A673 (cell line): ENCODE results near the gene ZNF527. TPM values are rescaled to one million over a fixed set of nuclear protein-coding genes. Genes with fewer than 3 reads are reported as not detected.

Experiments used
- Bru-seq: library from RNA; stranded (reverse); fragments of 400-500 nt; gene quantifications from one replicate; lab custom pipeline; 2021; lab: Mats Ljungman, UMichigan
- BruChase-seq, 2 experiments: library from RNA; stranded (reverse); fragments of 400-500 nt; gene quantifications; one replicate each; lab custom pipeline; 2021; lab: Mats Ljungman, UMichigan
- BruUV-seq: library from RNA; stranded (reverse); fragments of 400-500 nt; replicated peaks from 2 replicates; lab custom pipeline; 2021; lab: Mats Ljungman, UMichigan
- CTCF ChIA-PET: fragments of 300-600 bp; sonication (Branson Sonifier 250); formaldehyde crosslinking; loops from one replicate; lab custom pipeline; 2022; ENCODE audit warnings: antibody characterized with exemption; lab: Charles Lee
- POLR2A ChIA-PET: fragments of 300-600 bp; sonication (Branson Sonifier 250); formaldehyde crosslinking; loops from one replicate; lab custom pipeline; 2022; ENCODE audit warnings: antibody characterized with exemption; ENCODE audit not compliant: low non-redundant PET; lab: Charles Lee
- DNase-seq: peaks from one replicate; pipeline ENCODE4 v3.0.0-alpha.2; 2015; ENCODE audit warnings: low spot score
- H3K27ac ChIP-seq: fragments of 200-600 bp; sonication (generic); 2 replicates; pipeline ENCODE4 v1.5.1; 2016; ENCODE audit warnings: mixed run types, low read depth, mild to moderate bottlenecking, mixed read lengths, antibody characterized with exemption, low read length; ENCODE audit not compliant: poor library complexity, severe bottlenecking
- H3K27me3 ChIP-seq: fragments of 200-600 bp; sonication (generic); replicated peaks from 2 replicates; pipeline ENCODE4 v1.6.1; 2017; ENCODE audit warnings: mixed run types, low read depth, mild to moderate bottlenecking, mixed read lengths, antibody characterized with exemption, low read length; ENCODE audit not compliant: insufficient read depth, poor library complexity
- H3K36me3 ChIP-seq: fragments of 200-600 bp; sonication (generic); 2 replicates; pipeline ENCODE4 v1.6.1; 2016; ENCODE audit warnings: mixed run types, mild to moderate bottlenecking, mixed read lengths, antibody characterized with exemption, low read length; ENCODE audit not compliant: insufficient read depth, poor library complexity, severe bottlenecking
- H3K4me1 ChIP-seq: fragments of 200-600 bp; sonication (generic); 2 replicates; pipeline ENCODE4 v1.6.1; 2017; ENCODE audit warnings: mixed run types, mild to moderate bottlenecking, mixed read lengths, antibody characterized with exemption, low read length; ENCODE audit not compliant: insufficient read depth, poor library complexity, severe bottlenecking
- H3K4me3 ChIP-seq: fragments of 200-600 bp; sonication (generic); 2 replicates; pipeline ENCODE4 v1.5.1; 2016; ENCODE audit warnings: low read depth, mixed run types, mild to moderate bottlenecking, mixed read lengths, low read length; ENCODE audit not compliant: poor library complexity, severe bottlenecking
- H3K9me3 ChIP-seq: fragments of 200-600 bp; sonication (generic); 2 replicates; pipeline ENCODE4 v1.6.1; 2016; ENCODE audit warnings: mixed run types, low read depth, mild to moderate bottlenecking, mixed read lengths, antibody characterized with exemption, low read length; ENCODE audit not compliant: poor library complexity, severe bottlenecking
- EZH2 ChIP-seq: fragments of 200-600 bp; sonication (generic); IDR thresholded peaks from 2 replicates; pipeline ENCODE4 v1.6.1; 2017; ENCODE audit warnings: borderline replicate concordance, low read depth, mild to moderate bottlenecking, mixed read lengths, antibody characterized with exemption, low read length; ENCODE audit not compliant: poor library complexity, severe bottlenecking
- intact Hi-C: fragments of 100-400 bp; cut with micrococcal nuclease; formaldehyde crosslinking; loops from one replicate; pipeline ENCODE4 v1.10.0; 2022; ENCODE audit not compliant: unreplicated experiment
- long read RNA-seq: library from polyadenylated mRNA; stranded (forward); transcript quantifications from one replicate; pipeline ENCODE4 v2.0.0, GENCODE V29; 2022
- total RNA-seq: library from RNA; stranded (reverse); gene quantifications from 2 replicates; pipeline ENCODE4 v1.2.3, GENCODE V29; 2021
- TF ChIP-seq, protein P1 (sequence below): fragments of 300-800, 200-600 bp; sonication (generic); conservative IDR thresholded peaks from 2 replicates; pipeline ENCODE4 v1.5.1; 2017; ENCODE audit warnings: low read depth, mild to moderate bottlenecking, antibody characterized with exemption, low read length, moderate library complexity, mixed read lengths

ZNF527 gene
- total RNA-seq (5.2 and 5.8 TPM in 2 replicates), Bru-seq, nascent RNA (percentile 63 among the genes with signal in this experiment), BruChase-seq, experiment 1, labeled RNA remaining after a 2-hour chase (percentile 63 among the genes with signal in this experiment), BruChase-seq, experiment 2, labeled RNA remaining after a 6-hour chase (percentile 58 among the genes with signal in this experiment)
- long read RNA-seq, partial matches to known transcripts = 0 of 2 reads
- long read RNA-seq, other reads (novel, unspliced or antisense) = 1 of 2 reads

DNA sequence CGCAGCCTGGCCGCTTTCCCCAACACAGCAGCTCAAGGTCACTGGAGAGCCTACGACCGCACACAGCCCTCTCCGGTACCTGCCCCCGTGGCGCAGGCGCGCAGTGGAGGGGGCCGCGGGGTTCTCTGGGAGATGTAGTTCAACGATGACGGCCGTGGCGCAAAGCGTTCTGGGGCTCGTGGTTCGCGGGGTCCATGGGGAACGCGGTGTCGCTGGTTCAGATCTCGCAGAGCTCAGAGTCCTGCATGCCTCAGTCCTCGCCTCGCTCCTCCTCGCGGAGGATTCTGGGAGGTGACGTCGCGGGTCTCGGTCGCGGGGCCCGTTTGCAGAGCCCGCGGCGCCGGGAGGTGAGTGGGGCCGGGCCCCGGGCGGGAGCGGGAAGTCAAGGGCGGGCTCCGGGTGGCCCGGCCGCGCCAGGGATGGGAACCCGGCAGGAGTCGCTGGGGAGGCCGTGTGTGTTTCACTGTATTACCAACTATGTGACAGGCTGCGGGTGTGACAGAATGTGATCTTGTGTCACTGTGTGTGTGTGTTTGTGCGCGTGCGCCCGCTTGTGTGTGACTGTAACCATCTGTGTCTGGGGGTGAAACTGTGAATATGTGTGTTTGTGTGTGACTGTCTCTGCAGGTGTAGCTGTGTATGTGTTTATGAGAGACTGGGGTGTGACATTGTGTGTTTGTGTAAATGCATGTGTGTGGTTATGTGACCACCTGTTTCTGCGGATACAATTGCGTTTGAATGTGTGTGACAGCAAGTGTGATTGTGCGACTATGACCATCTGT lies at the start of gene ZNF527:
Gene ZNF527 (plus strand): TSS at position 220 of the 782 bp plus-strand sequence. CDS start 3,100 bp downstream, outside the sequence.
- TSS peak; percentile 80 for BruUV-seq
- Histone ChIP-seq H3K27me3 (no peaks in the 10 kb centered on the region), H3K4me1 (no peaks in the 10 kb centered on the region), H3K27ac (peak within 1 kb of the TSS; percentile 74), H3K9me3 (peaks cover 11% of the 10 kb centered on the region), H3K36me3 (peaks cover 13% of the 10 kb centered on the region), H3K4me3 (peak within 1 kb of the TSS; percentile 57)
- ChIA-PET POLR2A (interaction anchor here (1.0 to 1.1 kb wide), 2 partner anchors 54 to 95 kb away, joined by 3 read pairs; no protein-coding TSS in a partner anchor), CTCF (no interaction called here)
- intact Hi-C loops = no loop called here
- TF ChIP-seq, protein P1, sequence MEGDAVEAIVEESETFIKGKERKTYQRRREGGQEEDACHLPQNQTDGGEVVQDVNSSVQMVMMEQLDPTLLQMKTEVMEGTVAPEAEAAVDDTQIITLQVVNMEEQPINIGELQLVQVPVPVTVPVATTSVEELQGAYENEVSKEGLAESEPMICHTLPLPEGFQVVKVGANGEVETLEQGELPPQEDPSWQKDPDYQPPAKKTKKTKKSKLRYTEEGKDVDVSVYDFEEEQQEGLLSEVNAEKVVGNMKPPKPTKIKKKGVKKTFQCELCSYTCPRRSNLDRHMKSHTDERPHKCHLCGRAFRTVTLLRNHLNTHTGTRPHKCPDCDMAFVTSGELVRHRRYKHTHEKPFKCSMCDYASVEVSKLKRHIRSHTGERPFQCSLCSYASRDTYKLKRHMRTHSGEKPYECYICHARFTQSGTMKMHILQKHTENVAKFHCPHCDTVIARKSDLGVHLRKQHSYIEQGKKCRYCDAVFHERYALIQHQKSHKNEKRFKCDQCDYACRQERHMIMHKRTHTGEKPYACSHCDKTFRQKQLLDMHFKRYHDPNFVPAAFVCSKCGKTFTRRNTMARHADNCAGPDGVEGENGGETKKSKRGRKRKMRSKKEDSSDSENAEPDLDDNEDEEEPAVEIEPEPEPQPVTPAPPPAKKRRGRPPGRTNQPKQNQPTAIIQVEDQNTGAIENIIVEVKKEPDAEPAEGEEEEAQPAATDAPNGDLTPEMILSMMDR = 0 out of 2 replicates have a peak, but pooled peaks have one; percentile 13
- no peak for TF ChIP-seq EZH2
- peak; percentile 98 for DNase-seq

DNA sequence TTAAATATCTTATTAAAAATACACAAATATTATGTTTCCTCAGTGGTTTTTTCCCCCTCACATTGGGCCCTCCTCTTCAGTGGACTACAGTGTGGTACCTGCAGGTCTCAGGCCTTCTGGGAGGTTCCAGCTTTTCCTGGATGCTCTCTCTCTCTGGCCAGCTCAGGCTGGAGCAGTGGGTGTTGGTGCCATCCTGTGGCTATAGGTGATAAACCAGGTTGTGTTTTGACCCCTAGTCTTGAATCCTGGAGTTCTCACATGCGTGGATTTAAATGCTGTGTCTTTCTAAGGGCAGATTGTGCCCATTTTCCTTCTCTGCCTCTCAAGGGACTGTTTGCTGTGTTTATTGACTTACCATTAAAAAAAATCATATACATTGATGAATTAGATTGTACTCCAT lies 41.2 kb upstream of the ZNF527 start:
- Histone ChIP-seq H3K27me3 (no peaks in the 10 kb centered on the region), H3K27ac (no peak overlapping the region), H3K4me1 (peaks cover 5% of the 10 kb centered on the region), H3K36me3 (peaks cover 14% of the 10 kb centered on the region), H3K9me3 (no peaks in the 10 kb centered on the region), H3K4me3 (no peak overlapping the region)
- DNase-seq = no peak
- intact Hi-C loops = no loop called here
- ChIA-PET CTCF (no interaction called here), POLR2A (no interaction called here)
- no TSS peak for BruUV-seq
- TF ChIP-seq, protein P1 = 0 out of 2 replicates have a peak, but pooled peaks have one; percentile 23
- TF ChIP-seq EZH2 = no peak

DNA sequence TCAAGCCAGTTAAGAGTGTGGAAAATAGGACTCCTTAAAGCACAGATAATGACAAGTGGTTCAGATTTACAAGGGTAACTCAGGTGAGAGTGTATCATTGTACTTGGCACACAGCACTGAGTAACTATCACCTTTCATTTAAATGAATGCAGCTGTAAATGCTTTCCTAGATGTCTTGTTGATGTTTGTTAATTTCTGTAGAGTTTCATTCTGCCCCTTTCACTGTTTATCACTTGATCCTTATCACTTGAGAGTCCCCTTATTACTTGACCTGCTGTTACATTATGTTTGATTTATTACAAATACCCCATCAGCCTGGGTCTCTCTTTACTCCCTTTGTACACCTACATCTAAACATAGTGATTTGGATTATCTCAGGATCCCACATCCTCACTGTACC lies 38.1 kb upstream of the ZNF527 start:
- CTCF ChIA-PET = no interaction called here
- H3K27ac ChIP-seq = no peak overlapping the region
- peaks cover 10% of the 10 kb centered on the region for H3K4me1 ChIP-seq
- DNase-seq = no peak
- intact Hi-C loops = no loop called here
- peaks cover 3% of the 10 kb centered on the region for H3K36me3 ChIP-seq
- POLR2A ChIA-PET = no interaction called here
- H3K27me3 ChIP-seq = no peaks in the 10 kb centered on the region
- no peak for TF ChIP-seq EZH2
- TF ChIP-seq, protein P1 = no peak
- no peak overlapping the region for H3K4me3 ChIP-seq
- peaks cover 6% of the 10 kb centered on the region for H3K9me3 ChIP-seq
- no TSS peak for BruUV-seq
